NCI-H526 (cell line): ENCODE measurements around the gene SNX20.

ENCODE experiments used
- DNase-seq, 2 experiments: peaks; one replicate each; lab custom pipeline; 2025; lab: John Stamatoyannopoulos, UW

Gene SNX20

DNA sequence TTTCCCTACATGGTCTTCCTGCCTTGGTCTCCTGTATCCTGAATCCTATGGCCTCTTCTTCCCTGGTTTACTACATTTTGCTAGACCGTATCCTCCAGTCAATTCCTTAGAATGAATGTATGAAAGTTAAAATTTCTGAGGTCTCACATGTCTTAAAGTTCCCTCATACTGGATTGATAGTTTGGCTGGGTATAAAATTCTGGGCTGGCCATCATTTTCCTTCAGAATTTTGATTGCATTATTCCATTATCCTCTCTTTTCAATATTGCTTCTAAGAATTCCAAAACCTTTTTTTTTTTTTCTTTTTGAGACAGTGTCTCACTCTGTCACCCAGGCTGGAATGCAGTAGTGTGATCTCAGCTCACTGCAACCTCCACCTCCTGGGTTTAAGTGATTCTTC is 23.1 kb upstream of the SNX20 start:
- DNase-seq: no peak

DNA sequence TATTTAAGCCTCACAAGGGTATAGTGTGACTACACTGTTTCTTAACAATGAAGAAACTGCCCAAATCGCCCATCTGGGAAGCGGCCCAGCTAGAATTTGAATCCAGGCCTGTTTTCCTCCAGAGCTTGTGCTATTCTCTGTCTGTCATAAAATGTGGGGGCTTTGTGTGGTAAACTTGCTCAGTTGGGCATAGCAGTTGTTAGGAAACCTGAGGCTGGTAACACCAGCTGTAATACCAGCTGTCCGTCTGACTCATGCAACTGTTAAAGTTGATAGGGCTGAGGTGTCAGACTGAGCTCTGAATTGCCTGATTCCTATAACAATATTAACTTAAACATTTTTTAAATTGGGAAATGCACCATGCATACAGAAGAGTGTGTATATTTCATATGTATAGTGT is 21.6 kb upstream of the SNX20 start:
- DNase-seq: no peak

DNA sequence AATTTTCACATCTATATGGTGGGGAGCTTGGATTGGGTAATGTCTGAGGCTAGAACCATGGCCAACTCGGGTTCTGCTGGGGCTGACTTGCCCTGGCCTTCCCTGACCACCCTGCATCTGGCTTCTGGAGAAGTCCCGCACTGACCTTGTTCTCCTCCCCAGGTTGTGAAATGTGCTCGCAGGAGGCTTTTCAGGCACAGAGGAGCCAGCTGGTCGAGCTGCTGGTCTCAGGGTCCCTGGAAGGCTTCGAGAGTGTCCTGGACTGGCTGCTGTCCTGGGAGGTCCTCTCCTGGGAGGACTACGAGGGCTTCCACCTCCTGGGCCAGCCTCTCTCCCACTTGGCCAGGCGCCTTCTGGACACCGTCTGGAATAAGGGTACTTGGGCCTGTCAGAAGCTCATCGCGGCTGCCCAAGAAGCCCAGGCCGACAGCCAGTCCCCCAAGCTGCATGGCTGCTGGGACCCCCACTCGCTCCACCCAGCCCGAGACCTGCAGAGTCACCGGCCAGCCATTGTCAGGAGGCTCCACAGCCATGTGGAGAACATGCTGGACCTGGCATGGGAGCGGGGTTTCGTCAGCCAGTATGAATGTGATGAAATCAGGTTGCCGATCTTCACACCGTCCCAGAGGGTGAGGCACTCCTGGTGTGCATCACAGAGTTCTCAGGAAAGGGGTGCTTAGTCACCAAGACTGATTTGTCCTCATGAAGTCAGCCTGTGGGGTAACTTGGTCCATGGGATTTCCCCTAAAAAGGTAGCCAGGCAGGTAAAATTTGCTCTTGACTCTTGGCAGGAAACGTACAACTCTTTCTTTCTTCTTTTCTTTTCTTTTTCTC is 18.4 kb upstream of the SNX20 start:
- DNase-seq: no peak

DNA sequence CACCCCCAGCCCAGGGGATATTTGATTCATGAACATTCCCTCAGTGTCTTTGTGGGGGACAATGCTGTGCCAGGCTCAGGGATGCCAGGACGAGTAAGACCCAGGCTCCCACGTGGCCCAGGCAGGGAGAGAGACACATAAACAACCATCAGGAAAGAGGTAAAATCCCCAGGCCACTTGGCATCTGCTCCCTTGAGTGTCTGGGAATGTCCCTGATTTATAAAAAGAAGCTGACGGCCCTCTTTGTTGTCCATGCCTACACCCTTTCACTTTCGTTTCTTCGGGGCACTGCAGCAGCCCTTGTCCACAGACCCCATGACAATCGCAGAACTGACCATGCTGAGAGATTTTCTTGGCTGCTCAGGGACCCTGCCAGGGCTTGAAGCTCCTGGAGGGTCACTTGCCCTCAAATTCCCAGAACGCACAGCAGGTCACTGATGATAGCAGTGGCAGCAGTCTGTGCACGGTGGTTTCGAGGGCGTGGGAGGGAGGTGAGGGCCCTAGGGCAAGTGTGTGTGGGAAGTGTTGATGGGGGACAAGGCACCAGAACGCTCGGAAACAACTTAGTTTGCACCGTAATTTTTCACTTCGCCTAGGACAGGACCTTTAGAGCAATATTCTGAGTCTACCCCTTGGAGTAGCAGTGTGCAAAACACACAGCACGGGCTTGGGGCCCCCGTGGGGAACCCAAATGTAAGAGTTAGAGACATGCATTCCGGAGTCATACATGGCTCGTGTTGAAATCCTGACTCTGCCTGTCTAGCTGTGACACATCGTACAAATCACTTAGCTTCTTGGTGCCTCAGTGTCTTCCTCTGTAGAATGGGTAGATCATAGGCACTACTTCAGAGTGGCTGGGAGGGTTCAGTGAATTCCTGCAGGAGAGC is 17.0 kb upstream of the SNX20 start:
- DNase-seq: no peak

DNA sequence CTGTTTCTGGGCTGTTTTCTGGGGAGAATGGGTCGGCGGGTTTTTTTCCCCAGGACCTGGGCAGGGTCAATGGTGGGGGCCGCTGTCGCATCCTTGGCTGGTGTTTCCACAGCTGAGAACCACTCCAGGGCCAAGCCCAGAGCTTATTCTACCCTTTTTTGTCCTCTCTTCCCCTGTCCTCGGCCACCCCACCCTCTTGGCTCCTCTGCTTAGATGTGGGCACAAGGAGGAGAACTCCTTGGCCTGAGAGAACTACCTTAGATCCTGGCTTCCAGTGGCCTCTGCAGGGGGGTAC is 16.3 kb upstream of the SNX20 start:
- no peak for DNase-seq

DNA sequence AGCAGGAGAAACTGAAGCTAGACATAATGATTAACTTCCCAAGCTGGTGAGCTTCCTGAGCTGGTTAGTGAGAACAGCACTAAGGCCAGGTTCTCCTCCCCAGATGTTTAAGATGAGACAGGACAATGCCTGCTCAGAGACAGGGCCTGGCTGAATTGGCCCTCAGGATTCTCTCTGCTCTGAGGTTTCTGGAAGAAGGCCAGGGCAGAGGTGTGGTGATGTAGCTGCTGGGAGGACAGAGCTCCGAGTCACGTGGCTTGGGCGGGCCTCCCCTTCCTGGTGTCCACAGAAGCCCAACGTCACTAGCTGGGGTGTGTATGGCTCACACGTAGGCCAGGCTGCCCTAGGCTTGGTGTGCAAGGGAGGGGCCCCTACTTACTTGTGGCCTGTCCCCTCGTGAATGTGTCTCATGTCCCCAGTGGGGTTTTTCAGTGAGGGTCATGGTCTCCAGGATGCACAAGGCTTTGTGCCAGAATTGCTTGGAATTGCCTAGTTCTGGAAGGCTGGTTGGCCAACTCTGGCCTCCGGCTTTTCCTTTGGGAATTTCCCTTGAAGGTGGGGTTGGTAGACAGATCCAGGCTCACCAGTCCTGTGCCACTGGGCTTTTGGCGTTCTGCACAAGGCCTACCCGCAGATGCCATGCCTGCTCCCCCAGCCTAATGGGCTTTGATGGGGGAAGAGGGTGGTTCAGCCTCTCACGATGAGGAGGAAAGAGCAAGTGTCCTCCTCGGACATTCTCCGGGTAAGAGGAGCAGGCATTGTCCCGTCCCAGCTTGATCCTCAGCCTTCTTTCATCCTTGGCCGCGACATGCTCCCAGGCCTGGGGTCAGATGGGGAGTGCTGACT is 15.7 kb upstream of the SNX20 start:
- DNase-seq: no peak

DNA sequence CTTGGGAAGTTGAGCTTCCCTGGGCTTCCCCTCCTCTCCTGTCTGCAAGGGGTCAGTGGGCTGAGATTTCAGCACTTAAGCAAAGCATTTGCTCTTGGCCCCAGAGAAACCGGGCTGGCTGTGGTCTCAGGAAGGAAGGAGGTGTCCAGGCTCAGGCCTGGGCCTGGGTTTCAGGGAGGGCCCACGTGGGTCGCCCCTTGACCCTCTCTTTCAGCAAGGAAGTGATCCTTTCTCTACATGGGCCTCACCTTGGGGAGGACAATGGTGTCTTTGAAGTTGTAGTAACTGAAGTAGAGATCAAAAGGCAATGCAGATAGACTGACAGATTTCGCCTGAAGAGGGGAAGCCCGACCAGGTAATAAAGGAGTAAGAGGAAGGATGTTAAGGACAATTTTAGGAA is 15.0 kb upstream of the SNX20 start:
- DNase-seq: no peak

DNA sequence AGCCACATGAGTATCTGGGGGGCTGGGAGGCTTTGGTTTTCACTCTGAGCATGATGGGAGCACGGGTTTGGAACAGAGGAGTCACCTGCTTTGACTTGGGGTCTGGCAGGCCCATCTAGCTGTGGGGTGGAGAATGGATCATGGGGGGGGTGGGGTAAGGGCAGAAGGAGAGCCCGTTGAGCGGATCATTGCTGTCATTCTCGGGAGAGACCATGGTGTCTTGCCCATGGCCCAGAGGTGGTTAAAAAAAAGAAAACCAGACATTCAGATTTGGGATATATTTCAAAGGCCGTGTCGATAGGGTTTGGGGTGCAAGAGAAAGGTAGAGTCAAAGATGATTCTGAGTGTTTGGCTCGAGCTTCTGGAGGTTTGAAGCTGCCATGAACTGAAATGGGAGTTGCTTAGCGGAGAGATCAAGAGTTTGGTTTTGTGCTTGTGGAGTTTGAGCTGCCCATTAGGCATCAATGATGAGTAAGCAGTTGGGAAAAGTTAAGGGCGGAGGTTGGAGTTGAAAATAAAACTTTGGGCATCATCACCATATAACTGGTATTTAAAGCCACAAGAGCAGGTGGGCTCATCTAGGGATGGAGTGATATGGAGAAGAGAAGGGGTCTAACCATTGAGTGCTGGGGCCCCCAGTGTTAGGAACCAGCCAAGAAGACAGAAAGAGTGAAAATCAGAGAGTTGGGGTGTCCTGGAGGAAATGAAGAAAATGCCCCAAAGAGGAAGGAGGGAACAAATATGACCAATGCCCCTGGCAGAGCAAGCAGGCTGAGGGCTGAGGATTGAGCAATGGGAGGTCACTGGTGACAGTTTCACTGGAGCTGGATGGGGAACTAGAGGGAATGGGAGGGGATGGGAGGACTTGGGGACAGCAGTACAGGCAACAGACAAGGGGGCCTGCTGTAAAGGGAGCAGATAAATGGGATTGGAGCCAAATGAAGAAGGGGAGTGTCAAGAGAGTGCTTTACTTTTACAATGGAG is 14.2 kb upstream of the SNX20 start:
- no peak for DNase-seq

DNA sequence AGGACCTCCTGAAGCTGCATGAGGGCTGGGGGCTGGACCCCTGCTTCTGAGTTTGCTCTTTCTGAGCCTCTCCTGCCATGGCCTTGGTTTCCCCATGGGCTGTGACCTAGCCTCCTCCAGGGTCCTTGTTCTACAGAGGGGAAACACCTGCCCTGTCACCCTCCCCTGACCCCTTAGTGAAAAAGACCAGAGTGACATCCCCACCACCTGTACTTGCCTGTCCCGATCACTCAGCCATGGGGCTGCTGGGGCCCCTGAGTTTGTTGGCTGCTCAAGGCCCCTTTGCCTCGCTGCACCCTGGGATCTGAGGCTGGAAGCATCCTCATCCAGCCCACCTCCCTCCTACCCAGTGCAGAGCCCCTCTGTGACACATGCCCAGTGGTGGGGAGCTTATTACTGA is 13.1 kb upstream of the SNX20 start:
- DNase-seq: no peak

DNA sequence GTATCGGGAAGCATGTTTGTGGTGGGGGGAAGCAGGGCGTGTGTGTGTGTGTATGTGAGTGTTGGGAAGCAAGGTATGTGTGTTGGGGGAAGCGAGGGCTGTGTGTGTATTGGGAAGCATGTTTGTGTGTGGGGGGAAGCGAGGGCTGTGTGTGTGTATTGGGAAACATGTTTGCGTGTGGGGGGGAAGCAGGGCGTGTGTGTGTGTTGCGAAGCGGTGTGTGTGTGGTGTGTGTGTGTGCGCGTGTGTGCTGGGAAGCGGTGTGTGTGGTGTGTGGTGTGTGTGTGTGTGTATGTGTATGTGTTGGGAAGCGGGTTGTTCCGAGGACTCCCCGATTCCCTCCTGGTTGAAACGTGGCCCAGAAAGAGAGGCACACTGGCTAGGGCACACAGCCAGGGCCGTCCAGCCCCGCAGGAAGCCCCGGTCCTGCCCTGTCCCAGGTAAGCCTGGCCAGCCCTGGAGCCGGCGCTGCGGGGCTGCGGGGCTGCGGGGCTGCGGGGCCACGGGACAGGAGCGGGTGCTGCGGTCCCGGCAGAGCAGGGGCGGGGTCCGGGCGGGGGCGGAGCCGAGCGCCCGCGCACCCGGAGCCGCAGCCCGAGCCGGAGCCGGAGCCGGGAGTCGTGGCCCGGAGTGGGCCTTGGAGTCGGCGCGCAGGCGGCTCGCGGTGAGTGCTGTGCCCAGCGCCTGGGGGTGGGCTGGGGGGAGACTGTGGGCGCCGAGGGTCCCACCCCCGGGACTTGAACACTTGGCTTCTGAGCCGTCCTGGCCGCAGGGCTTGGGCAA is 12.1 kb upstream of the SNX20 start, which contains the start of gene NOD2:
TSS of gene NOD2 (plus strand) at position 608 of the 783 bp plus-strand sequence. CDS start 5,890 bp downstream, outside the sequence.
- peak in 1 of 2 experiments; percentile 21 for DNase-seq

DNA sequence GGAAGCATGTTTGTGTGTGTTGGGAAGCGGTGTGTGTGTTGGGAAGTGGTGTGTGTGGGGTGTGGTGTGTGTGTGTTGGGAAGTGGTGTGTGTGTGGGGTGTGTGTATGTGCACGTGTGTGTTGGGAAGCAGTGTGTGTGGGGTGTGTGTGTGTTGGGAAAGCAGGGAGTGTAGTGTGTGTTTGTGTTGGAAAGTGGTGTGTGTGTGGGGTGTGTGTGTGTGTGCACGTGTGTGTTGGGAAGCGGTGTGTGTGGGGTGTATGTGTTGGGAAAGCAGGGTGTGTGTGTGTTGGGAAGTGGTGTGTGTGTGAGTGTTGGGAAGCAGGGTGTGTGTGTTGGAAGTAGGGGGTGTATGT is 11.5 kb upstream of the SNX20 start:
- DNase-seq: no peak

DNA sequence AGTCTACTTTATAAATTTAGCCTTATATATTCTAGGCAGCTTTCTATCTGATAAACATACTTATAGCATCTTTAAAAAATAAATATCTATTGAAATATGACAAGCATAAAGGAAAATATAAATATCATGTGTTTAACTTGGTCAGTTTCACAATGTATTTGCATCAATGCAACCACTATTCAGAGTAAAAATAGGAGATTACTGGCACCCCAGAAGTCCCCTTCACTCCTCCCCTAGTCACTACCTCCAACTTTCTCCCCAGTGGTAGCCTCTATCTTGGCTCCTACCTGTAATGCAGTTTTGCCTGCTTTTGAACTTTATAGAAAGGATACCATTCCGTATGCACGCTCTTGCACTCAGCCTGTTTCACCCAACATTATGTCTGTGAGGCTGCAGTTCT is 9.1 kb upstream of the SNX20 start:
- no peak for DNase-seq

DNA sequence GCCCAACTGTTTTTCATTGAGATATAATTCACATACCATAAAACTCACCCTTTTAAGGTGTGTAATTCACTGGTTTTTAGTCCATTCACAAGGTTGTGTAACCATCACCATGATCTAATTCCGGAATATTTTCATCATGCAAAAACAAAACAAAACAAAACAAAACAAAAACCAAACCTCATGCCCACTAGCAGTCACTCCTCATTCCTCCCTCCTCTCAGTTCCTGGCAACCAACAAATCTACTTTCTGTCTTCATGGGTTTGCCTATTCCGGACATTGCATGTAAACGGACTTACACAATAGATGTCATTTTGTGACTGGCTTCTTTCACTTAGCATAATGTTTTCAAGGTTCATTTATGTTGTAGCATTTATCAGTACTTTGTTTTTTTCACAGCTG is 7.8 kb upstream of the SNX20 start:
- no peak for DNase-seq

DNA sequence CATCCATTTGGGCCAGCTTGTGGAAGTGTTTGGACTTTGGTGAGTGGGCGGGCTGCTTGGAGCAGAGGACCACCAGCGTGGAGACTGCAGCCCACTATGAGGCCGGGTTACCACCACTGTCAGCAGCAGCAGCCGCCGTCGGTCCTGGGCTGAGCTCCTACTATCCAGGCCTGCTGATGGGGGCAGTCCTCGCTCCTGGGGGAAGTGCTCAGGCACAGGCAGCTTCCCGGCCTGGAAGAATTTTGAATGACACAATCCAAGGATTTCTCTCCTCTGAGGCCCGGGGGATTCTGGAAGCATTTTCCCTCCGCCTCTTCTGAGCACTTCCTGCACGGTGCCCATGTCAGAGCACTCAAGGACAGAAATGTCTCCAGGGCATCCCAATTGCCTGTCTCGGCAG is 7.0 kb upstream of the SNX20 start:
- DNase-seq: no peak

DNA sequence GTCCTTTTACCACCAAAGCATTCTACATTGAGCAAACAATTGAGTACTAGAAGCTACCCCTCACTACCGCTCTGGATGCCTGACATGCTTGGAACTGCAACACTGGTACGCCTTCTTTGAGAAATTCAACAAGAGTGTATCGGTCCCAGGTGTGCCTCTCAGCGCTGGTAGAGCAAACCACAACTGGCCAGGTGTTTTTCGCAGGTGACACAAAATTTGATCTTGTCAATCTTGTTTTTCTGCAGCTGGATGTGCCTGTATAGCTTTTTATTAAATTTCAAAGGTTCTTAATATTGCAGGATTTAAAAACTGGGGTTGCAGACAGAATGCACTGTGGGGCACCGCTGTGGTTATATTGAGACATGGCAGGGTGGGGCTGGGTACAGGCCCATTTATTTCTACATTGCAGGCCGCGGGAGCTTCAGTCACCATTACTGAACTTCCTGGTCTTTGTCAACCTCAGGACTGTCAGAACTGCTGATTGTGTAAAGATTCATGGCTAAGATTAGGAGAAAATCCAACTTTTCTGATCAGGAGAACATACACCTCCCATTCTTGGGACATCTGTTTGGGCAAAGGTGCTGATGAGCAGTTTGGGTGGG is 4.5 kb upstream of the SNX20 start:
- no peak for DNase-seq

DNA sequence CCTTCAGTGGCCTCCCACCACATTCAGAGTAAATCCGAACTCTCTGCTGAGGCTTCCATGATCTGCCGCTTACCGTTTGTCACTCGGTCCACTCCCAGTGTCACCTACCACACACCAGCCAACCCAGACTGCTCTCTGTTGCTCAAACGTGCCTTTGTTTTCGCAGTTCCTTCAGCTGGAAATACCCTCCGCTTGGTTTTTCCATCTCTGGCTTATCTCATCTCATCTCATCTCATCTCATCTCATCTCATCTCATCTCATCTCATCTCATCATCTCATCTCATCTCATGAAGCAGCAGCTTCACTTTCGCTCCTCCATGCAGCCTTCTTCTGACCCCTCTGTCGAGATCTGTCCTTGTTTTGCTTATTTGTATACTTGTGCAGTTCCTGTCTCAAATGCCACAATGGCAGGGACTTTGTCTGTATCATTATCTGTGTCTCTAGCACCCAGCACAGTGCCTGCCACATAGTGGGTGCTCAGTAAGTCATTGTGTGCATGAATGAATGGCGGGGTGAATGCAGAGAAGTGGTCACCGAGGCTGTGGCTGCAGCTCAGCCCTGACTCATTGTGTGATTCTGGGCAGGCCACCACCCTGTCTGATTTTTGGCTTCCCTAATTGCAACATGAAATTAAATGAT is 3.8 kb upstream of the SNX20 start:
- no peak for DNase-seq

DNA sequence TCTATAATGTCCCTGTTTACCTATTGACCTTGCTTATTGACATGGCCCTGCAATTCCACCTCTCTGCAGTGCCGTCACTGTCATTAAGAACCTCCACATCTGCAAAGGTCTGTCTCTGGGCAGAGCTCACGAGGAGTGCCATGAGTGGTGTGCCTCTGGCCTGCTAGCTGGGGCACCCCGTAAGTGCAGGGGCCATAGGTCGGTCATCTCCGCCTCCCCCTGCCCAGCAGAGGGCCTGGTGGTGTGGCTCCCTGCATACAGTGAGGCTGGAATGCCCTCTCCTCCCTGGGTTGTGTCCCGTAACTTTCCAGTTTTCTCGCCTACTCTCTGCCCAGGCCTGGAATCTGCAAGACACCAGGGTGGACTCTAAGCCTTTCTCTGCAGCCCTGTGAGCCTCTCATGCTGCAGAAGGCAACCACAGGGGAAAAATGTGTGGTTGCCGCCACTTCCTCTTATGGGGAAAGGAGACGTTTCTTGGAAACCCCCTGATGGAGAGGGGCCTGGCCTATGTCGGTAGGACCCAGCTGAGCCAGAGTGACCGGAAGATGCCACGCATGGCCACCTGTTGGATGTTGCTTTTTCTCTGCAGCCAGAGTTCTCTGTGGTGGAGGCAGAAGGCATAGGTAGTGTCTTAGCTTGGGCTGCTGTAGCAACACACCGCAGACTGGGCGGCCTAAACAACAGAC is 2.7 kb upstream of the SNX20 start:
- DNase-seq: no peak

DNA sequence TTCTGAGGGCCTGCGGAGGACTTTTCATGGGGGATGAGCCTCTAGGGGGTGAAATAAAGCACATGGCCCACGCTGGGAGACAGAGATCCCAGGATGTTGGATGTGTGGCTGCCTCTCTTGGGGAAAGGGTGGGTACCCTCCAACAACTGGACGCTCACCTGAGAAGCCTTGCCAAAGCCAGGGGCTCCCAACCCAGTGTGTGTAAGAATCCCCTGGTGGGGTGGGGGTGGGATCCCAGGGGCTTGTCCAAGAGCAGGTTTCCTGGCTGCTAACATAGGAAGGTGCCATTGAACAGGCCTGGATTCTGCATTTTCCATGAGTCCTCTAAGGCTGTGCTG is 587 bp downstream of the SNX20 start:
- DNase-seq: no peak
